Activated T-cell treated with anti-CD3 and anti-CD28 coated beads, Interleukin-2, amount 50 U/mL, for 4 hours (primary cell): ENCODE data around the gene CLTA. TPM values are rescaled to one million over a fixed set of nuclear protein-coding genes. Genes with fewer than 3 reads are reported as not detected.

Source experiments
- ATAC-seq, 2 donors: fragments of 200-7000 bp; cut with Tn5 transposase; one replicate each; pipeline ENCODE4 v1.10.0; 2021
- DNase-seq: peaks from one replicate; pipeline ENCODE4 v3.0.0-alpha.2; 2020
- H3K27me3 Mint-ChIP-seq: one replicate; pipeline ENCODE4 v1.8.0; 2021; ENCODE audit warnings: low read depth, mixed read lengths
- H3K36me3 Mint-ChIP-seq: one replicate; pipeline ENCODE4 v1.8.0; 2022; ENCODE audit warnings: mixed read lengths; ENCODE audit not compliant: insufficient read depth
- H3K4me1 Mint-ChIP-seq: one replicate; pipeline ENCODE4 v1.8.0; 2021; ENCODE audit warnings: low read depth, mixed read lengths
- H3K4me3 Mint-ChIP-seq: one replicate; pipeline ENCODE4 v1.8.0; 2021; ENCODE audit warnings: mild to moderate bottlenecking, moderate library complexity, mixed read lengths
- H3K9me3 Mint-ChIP-seq: one replicate; pipeline ENCODE4 v1.8.0; 2021; ENCODE audit warnings: mixed read lengths
- total RNA-seq, 3 donors: library from RNA; stranded (reverse); gene quantifications; one replicate each; pipeline ENCODE4 v1.2.1, GENCODE V29; 2021

Gene CLTA, protein sequence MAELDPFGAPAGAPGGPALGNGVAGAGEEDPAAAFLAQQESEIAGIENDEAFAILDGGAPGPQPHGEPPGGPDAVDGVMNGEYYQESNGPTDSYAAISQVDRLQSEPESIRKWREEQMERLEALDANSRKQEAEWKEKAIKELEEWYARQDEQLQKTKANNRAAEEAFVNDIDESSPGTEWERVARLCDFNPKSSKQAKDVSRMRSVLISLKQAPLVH
- total RNA-seq = 100 to 1,000 TPM; 182 to 195 (median 183) TPM

DNA sequence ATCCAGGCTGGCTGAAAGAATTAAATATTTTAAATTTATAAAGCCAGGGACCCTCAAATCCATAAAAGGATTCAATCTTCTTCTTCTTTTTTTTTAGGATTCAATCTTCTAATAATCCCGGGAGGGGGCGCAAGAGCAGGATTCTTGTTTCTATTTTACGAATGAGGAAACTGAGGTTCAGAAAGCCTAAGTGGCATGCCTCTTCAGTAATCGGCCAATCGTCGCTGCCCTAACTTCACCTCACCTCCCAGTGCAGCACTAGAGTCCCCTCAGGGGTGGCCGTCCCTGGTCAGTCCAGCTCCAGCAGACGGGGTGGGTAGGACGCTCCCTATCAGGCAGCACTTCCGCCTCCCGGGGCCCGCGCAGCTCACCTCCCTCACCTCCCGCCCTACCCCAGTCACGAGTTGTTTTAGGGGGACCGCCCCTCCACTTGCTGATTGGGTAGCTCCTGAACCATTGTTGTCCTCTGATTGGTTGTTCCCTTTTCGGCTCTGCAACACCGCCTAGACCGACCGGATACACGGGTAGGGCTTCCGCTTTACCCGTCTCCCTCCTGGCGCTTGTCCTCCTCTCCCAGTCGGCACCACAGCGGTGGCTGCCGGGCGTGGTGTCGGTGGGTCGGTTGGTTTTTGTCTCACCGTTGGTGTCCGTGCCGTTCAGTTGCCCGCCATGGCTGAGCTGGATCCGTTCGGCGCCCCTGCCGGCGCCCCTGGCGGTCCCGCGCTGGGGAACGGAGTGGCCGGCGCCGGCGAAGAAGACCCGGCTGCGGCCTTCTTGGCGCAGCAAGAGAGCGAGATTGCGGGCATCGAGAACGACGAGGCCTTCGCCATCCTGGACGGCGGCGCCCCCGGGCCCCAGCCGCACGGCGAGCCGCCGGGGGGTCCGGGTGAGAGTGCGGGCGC is at the start of gene CLTA:
TSS of gene CLTA (plus strand) at position 534 of the 902 bp plus-strand sequence. CDS start at position 670, 136 bp downstream.
- peak within 1 kb of the TSS; percentile 99 for H3K4me3 Mint-ChIP-seq
- H3K27me3 Mint-ChIP-seq = no peaks in the 10 kb centered on the region
- H3K4me1 Mint-ChIP-seq = peaks cover 51% of the 10 kb centered on the region
- H3K9me3 Mint-ChIP-seq = no peaks in the 10 kb centered on the region
- H3K36me3 Mint-ChIP-seq = peaks cover 14% of the 10 kb centered on the region
- DNase-seq (peak; percentile 86), ATAC-seq (peak; percentile 98 to 99)

DNA sequence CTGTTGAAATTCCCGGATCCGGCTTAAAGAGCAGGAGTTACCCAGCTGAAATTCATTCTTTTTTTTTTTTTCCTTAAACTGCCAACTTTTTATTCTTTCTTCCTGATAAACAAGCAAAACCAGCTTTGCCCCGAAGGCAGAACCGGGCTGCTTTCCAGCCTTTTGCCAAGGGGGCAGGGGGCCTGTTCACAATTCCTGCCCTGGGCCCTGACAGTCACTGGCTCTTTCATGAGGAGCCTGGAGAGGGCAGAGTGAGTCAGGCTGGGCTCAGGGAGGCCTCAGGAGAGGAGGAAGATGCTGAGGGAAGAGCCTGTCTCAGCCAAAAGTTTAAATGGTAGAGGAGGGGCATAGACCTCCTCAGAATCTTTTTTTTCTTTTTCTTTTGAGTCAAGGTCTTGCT is 49.4 kb upstream of the CLTA start:
- DNase-seq = no peak
- Mint-ChIP-seq H3K36me3 (peaks cover 10% of the 10 kb centered on the region), H3K4me1 (peaks cover 94% of the 10 kb centered on the region), H3K27me3 (no peaks in the 10 kb centered on the region), H3K4me3 (peak overlapping the region; percentile 19), H3K9me3 (peaks cover 11% of the 10 kb centered on the region)
- ATAC-seq = no peak

DNA sequence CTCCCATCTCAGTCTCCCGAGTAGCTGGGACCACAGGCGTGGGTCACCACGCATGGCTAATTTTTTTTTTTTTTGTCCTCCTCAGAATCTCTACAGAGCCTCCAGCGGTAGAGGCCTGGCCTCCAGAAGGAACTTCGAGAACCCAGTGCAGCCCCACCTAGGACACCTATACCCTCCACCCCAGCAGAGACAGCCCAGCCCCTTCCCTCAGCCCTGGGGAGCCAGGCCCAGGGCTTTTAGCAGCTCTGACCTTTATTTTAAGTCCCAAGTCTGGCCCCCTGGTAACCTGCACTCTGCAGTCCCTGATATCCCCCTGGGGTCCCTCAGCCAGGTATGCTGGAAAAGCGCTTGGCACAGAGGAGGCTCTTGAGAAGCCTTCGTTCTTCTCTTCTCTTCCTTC is 49.0 kb upstream of the CLTA start:
- H3K27me3 Mint-ChIP-seq = no peaks in the 10 kb centered on the region
- no peak for DNase-seq
- peaks cover 12% of the 10 kb centered on the region for H3K9me3 Mint-ChIP-seq
- peak overlapping the region; percentile 48 for H3K4me3 Mint-ChIP-seq
- H3K36me3 Mint-ChIP-seq = peaks cover 12% of the 10 kb centered on the region
- ATAC-seq = no peak
- peaks cover 95% of the 10 kb centered on the region for H3K4me1 Mint-ChIP-seq

DNA sequence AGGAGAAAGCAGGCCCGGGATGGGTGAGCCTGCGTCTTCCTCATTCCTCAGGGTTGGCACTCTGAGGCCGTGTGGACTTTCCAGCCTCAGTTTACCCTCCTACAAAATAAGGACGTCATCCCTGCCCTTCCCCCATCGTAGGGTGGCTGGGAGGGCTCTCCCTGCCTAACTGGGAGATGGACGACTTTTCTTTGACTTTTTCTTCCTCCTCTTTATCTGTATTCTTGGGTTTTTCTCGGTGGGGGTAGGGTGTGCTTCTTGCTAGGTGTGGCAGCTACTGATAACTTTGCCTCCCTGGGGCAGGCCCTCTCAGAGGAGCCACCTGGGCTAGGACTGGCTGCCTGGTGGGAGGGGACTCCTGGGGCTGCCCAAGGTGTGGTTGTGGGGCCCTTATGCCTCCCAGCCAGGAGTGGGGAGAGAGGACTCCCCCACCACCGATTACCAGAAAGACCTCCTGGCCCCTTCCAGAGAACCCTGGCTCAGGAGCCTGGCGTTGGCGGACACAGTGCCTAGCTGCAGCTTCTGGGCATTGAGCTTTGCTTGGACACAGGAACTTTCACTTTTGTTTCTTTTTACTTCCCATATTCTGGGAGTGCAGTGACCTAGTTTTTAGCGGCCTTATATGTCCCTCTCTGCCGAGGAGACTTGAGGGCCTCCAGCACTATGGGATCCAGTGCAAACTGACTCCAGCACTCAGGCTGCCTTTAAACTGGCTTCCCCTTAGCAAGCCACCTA is 48.0 kb upstream of the CLTA start:
- peak; percentile 8 to 16 for ATAC-seq
- peak overlapping the region; percentile 75 for H3K4me3 Mint-ChIP-seq
- H3K9me3 Mint-ChIP-seq = peaks cover 12% of the 10 kb centered on the region
- no peak for DNase-seq
- peaks cover 16% of the 10 kb centered on the region for H3K36me3 Mint-ChIP-seq
- H3K4me1 Mint-ChIP-seq = peaks cover 96% of the 10 kb centered on the region
- no peaks in the 10 kb centered on the region for H3K27me3 Mint-ChIP-seq

DNA sequence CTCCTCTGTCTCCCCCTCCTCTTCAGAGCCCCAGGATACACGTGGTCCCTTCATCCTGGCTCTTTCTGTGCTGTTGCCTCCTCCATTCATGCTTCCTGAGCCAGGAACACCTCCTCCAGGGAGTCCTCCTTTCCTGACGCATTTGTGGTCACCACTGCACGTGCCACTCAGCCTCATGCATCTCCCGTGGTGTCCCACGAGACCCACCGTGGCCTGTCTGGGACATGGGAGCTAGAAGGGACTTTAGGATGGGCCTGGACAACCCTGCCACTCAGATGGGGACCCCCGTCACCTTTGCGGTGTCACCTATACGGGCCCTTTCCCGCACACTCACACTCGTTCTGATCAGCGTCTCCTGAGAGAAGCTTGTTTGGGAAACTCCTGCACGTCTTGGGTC is 47.5 kb upstream of the CLTA start:
- Mint-ChIP-seq H3K4me3 (peak overlapping the region; percentile 75), H3K27me3 (no peaks in the 10 kb centered on the region), H3K36me3 (peaks cover 16% of the 10 kb centered on the region), H3K9me3 (peaks cover 12% of the 10 kb centered on the region), H3K4me1 (peaks cover 96% of the 10 kb centered on the region)
- ATAC-seq (no peak), DNase-seq (no peak)

DNA sequence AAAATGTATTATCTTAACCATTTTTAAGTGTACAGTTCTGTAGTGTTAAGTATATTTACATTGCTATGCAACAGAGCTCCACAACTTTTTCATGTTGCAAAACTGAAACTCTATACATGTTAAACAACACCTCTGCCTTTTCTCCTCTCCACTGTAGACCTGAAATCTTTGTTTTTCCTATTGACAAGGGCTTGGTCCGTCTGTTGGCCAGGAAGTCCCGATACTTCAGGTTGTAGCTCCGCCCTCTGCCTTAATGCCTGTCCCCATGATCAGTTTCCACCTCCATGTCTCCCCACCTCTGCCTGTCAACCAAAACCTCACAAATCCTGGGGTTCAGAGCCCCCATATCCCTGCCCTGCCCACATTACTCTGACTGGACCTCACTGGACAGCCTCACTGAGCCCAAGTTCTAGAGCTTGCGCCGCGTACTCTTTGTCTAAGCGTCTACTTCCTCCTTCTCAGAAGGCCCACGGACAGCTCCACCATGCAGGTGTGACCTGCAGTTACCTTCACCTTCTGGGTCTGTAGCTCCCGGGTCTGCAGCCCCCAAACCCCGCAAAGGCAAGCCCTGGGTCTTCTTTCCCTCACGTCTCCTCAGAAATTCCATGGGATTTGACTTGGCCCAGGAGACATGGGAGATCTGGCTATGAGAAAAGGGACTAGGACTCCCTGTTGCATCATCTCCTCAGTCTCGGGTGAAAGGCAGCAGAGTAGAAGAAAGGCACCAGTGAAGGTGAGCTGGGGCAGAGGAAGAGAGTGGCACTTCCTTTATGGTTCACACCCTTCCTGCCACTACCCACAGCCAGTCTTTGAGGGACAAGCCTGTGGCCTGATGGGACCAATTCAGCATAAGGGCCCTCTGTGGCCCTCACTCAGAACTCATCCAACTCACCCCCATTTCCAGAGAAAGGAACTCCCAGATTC is 46.1 kb upstream of the CLTA start:
- peaks cover 92% of the 10 kb centered on the region for H3K4me1 Mint-ChIP-seq
- ATAC-seq = peak; percentile 13 to 24
- DNase-seq = no peak
- H3K27me3 Mint-ChIP-seq = no peaks in the 10 kb centered on the region
- peak overlapping the region; percentile 75 for H3K4me3 Mint-ChIP-seq
- peaks cover 16% of the 10 kb centered on the region for H3K36me3 Mint-ChIP-seq
- peaks cover 12% of the 10 kb centered on the region for H3K9me3 Mint-ChIP-seq

DNA sequence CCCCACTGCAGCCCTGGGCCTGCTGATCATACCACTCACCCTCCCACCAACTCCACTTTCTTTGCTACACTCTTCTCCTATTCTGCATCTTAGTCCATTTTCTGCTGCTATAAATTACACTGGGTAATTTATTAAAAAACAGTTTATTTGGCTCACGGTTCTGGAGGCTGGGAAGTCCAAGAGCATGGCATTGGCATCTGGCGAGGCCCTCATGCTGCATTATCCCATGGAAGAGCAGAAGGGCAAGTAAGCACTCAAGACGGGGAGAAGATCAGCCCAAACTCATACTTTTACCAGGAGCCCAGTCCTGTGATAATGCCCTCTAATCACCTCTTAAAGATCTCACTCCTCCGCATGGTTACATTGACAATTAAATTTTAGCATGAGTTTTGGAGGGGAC is 44.8 kb upstream of the CLTA start:
- DNase-seq (no peak), ATAC-seq (no peak)
- Mint-ChIP-seq H3K4me3 (no peak overlapping the region), H3K27me3 (no peaks in the 10 kb centered on the region), H3K36me3 (peaks cover 19% of the 10 kb centered on the region), H3K9me3 (peaks cover 12% of the 10 kb centered on the region), H3K4me1 (peaks cover 92% of the 10 kb centered on the region)

DNA sequence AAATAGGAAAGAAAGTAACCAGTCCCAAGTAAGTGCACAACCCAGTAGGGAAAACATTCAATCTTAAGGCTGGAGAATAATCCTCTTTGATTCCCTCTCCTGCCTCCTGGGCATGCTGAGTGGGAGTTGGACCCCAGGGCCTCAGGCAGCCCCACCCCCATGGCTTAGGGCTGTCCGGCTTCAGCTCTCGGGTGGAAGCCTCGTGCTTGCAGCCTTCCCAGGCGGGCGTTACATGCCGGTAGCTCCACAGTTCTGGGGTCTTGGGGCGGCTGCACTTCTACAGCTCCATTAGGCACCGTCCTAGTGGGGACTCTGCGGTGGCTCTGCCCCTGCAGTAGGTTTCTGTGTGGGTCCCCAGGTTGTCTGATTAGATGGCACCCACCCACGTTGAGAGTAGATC is 44.1 kb upstream of the CLTA start:
- Mint-ChIP-seq H3K36me3 (peaks cover 19% of the 10 kb centered on the region), H3K27me3 (no peaks in the 10 kb centered on the region), H3K4me1 (peaks cover 92% of the 10 kb centered on the region), H3K4me3 (no peak overlapping the region), H3K9me3 (peaks cover 12% of the 10 kb centered on the region)
- DNase-seq (no peak), ATAC-seq (no peak)

DNA sequence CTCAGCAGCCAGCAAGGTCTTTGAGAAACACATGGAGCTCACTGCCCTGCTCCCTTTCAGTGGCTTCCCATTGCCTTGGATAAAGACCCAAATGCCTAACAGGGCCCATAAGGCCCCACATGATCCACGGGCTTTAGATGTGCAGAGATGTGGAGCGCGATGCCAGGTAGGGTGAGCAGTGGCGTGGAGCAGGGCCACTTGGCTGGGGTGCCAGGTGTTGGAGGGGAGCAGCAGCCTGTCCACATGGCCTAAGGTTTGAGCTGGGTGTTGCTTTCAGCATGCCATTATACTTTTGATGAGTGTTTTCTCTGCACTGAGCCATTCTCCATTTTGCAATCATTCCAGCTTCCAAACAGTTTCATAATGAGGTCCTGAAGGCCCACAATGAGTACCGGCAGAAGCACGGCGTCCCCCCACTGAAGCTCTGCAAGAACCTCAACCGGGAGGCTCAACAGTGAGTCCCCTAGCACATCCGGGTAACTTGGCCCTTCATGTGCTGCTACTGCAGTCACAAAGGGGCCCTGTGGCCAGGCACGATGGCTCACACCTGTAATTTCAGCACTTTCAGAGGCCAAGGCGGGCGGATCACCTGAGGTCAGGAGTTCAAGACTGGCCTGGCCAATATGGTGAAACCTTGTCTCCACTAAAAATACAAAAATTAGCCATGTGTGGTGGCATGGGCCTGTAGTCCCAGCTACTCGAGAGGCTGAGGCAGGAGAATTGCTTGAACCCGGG is 43.1 kb upstream of the CLTA start:
- DNase-seq (no peak), ATAC-seq (no peak)
- Mint-ChIP-seq H3K4me1 (peaks cover 90% of the 10 kb centered on the region), H3K27me3 (no peaks in the 10 kb centered on the region), H3K9me3 (peaks cover 12% of the 10 kb centered on the region), H3K4me3 (no peak overlapping the region), H3K36me3 (peaks cover 19% of the 10 kb centered on the region)

DNA sequence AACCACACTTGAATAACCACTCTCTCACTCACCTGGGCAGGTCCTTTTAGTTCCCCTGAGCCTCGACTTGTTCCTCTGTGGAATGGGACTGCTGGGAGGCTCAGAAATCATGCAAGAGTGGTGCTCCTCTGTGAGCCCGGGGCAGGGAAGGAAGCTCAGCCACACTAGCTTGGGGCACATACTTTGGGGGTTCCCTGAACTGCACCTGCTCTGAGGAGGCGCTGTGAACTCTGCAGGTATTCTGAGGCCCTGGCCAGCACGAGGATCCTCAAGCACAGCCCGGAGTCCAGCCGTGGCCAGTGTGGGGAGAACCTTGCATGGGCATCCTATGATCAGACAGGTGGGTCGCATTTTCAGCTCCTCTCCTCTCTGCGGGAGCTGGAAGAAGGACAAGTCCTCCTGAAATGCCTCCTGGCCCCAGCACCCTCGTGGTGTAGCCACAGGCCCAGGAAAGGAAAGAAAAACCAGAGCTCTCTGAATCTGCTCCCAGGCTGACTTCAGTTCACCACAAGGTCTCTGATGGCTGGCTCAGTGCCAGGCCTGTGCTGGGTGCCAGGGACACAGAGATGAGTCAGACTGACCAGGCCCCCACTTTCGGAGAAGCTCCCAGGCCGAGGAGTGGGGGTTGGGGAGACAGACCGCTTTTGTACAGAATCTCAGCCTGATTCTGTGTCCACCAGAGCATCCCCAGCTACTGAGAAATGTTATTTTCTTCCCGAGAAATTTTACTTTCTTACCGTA is 42.2 kb upstream of the CLTA start:
- H3K27me3 Mint-ChIP-seq = no peaks in the 10 kb centered on the region
- peaks cover 12% of the 10 kb centered on the region for H3K9me3 Mint-ChIP-seq
- peaks cover 19% of the 10 kb centered on the region for H3K36me3 Mint-ChIP-seq
- no peak overlapping the region for H3K4me3 Mint-ChIP-seq
- ATAC-seq = peak in 1 of 2 donors; percentile 8
- peak; percentile 65 for DNase-seq
- H3K4me1 Mint-ChIP-seq = peaks cover 90% of the 10 kb centered on the region

DNA sequence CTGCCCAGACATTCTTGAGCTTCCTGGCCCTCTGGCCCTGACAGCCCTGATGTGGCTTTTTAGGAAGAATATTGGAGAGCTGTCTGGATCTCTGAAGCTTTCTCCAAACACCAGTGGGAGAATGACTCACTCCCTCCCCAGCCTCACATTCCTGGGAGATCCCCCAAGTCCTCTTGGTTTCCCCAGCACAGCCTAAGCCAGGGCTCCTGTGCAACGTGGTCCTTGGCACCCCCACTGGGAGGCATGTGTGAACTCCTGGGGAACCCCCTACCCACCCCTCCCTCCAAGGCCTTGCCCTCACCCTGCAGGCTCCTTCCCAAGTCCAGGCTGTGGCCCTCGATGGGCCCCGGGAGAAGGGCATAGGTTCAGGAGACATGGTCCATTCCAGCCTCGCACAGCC is 41.5 kb upstream of the CLTA start:
- DNase-seq (no peak), ATAC-seq (no peak)
- Mint-ChIP-seq H3K36me3 (peaks cover 19% of the 10 kb centered on the region), H3K4me1 (peaks cover 88% of the 10 kb centered on the region), H3K9me3 (peaks cover 12% of the 10 kb centered on the region), H3K27me3 (no peaks in the 10 kb centered on the region), H3K4me3 (no peak overlapping the region)

DNA sequence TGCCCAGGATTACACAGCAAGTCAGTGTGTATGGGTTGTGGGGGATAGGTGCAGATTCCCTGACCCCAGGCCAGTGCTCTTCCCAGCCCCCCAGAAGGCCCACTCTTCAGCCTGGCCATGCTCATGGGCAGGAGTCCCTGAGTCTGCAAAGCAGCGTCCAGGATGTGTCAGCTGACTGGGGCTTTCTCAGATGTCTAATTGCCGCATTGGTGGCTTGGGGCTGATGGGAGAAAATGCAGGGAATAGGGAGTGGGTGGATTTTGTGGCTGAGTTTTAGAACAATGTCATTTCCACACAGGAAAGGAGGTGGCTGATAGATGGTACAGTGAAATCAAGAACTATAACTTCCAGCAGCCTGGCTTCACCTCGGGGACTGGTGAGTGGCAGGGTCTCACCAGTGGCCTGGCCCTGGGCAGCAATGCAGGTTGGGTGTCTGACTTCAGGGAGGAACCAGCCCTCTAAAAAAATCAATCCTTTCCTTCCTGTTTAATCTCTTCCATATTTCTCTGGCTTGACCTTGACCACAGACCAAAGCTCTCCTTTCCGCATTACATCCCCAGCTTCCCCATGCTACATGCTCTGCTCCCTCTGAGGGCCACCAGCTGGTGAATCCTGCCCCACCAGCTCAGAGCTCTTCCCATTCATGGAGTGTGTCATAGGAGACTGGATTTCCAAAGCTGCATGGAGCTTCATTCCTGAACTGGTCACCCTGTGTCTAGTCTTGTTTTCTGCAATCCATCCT is 40.0 kb upstream of the CLTA start:
- Mint-ChIP-seq H3K9me3 (peaks cover 7% of the 10 kb centered on the region), H3K4me3 (peak overlapping the region; percentile 63), H3K36me3 (peaks cover 19% of the 10 kb centered on the region), H3K27me3 (no peaks in the 10 kb centered on the region), H3K4me1 (peaks cover 80% of the 10 kb centered on the region)
- DNase-seq (no peak), ATAC-seq (no peak)
